Vagina (tissue), 2 donors: ENCODE measurements around the gene SULT2B1. TPM values are rescaled to one million over a fixed set of nuclear protein-coding genes. Genes with fewer than 3 reads are reported as not detected.
A peak's percentile ranks its signal among the peaks of the same experiment; 100 is the strongest.

Experiments
- DNase-seq, 2 donors: peaks; one replicate each; pipeline ENCODE4 v3.0.0-alpha.2; 2017; ENCODE audit errors: extremely low spot score in 2 of 2
- H3K27ac ChIP-seq: fragments of 200-600 bp; sonication (generic); one replicate; pipeline ENCODE4 v1.5.1; 2019
- H3K27me3 ChIP-seq: fragments of 200-600 bp; sonication (generic); one replicate; pipeline ENCODE4 v1.5.1; 2019
- H3K36me3 ChIP-seq, 2 donors: fragments of 200-600 bp; sonication (generic); one replicate each; pipeline ENCODE4 v1.5.1; 2017 to 2019
- H3K4me1 ChIP-seq: fragments of 200-600 bp; sonication (generic); one replicate; pipeline ENCODE4 v1.5.1; 2019
- H3K4me3 ChIP-seq, 2 donors: fragments of 200-600 bp; sonication (generic); 1 replicate in 1 of 2; 2 replicates in 1 of 2; pipeline ENCODE4 v1.5.1; 2016 to 2019
- H3K9me3 ChIP-seq: fragments of 200-600 bp; sonication (generic); one replicate; pipeline ENCODE4 v1.5.1; 2019
- CTCF ChIP-seq, 3 experiments: fragments of 450-650 bp in 2 of 3; fragments of 200-600 bp in 1 of 3; sonication (generic) in 1 of 3; IDR thresholded peaks; one replicate each; pipeline ENCODE4 v1.5.1; 2017 to 2019; ENCODE audit warnings: antibody characterized with exemption in 3 of 3, mild to moderate bottlenecking in 2 of 3, moderate library complexity in 2 of 3
- POLR2A ChIP-seq, 2 donors: fragments of 450-650 bp; IDR thresholded peaks; one replicate each; pipeline ENCODE4 v1.6.1; 2017; ENCODE audit warnings: antibody characterized with exemption in 2 of 2, mild to moderate bottlenecking in 2 of 2, moderate library complexity in 2 of 2
- POLR2AphosphoS5 ChIP-seq, 2 donors: sonication (generic); formaldehyde crosslinking; IDR thresholded peaks; one replicate each; pipeline ENCODE4 v1.9.0; 2017; ENCODE audit warnings: antibody characterized with exemption in 2 of 2, mild to moderate bottlenecking in 2 of 2, low read depth in 1 of 2; ENCODE audit not compliant: insufficient read depth in 1 of 2
- intact Hi-C: fragments of 100-400 bp; cut with DNase I; formaldehyde crosslinking; loops from one replicate; pipeline ENCODE4 v1.15.1; 2023
- total RNA-seq: library from RNA; depleted of rRNA; stranded (reverse); fragments of >200 nt; gene quantifications from one replicate; pipeline ENCODE4 v1.2.3, GENCODE V29; 2016

The SULT2B1 gene
- total RNA-seq, 1 donor from 2014 or later, result 43.0 TPM

- intact Hi-C loops, result loop anchor here (5.0 kb wide), 1 partner anchor 97 kb away; no protein-coding TSS in a partner anchor
- Histone ChIP-seq H3K27me3 (no peaks in the 10 kb centered on the region), H3K4me3 (peak overlapping the region; percentile 34 to 46), H3K36me3 (no peaks in the 10 kb centered on the region), H3K4me1 (peaks cover 24% of the 10 kb centered on the region), H3K9me3 (no peaks in the 10 kb centered on the region), H3K27ac (no peak overlapping the region)
- TF ChIP-seq POLR2A (IDR thresholded peaks at IDR 0.05), result no peak
- peak; percentile 58 to 69 for TF ChIP-seq POLR2AphosphoS5 (IDR thresholded peaks at IDR 0.05; ENCODE audit: insufficient read depth in 1 of 2, low read depth in 1 of 2)
- peak; percentile 60 to 92 (median 81) for TF ChIP-seq CTCF (IDR thresholded peaks at IDR 0.05)
- DNase-seq, result no peak
Observed at GRCh38 chr19:48588670-48589401, 36.9 kb downstream of the SULT2B1 start.

GRCh38 chr19:48591021-48591420, 39.0 kb downstream of the SULT2B1 start:
- Histone ChIP-seq H3K27ac (no peak overlapping the region), H3K36me3 (no peaks in the 10 kb centered on the region), H3K4me3 (no peak overlapping the region), H3K9me3 (no peaks in the 10 kb centered on the region), H3K27me3 (no peaks in the 10 kb centered on the region), H3K4me1 (peaks cover 23% of the 10 kb centered on the region)
- TF ChIP-seq CTCF (IDR thresholded peaks at IDR 0.05) (no peak), POLR2A (IDR thresholded peaks at IDR 0.05) (no peak), POLR2AphosphoS5 (IDR thresholded peaks at IDR 0.05; ENCODE audit: insufficient read depth in 1 of 2, low read depth in 1 of 2) (no peak)
- intact Hi-C loops, result no loop called here
- no peak for DNase-seq

GRCh38 chr19:48595171-48595570, 43.2 kb downstream of the SULT2B1 start:
- Histone ChIP-seq H3K4me3 (no peak overlapping the region), H3K4me1 (no peaks in the 10 kb centered on the region), H3K9me3 (no peaks in the 10 kb centered on the region), H3K27me3 (no peaks in the 10 kb centered on the region), H3K27ac (no peak overlapping the region), H3K36me3 (no peaks in the 10 kb centered on the region)
- no peak for DNase-seq
- TF ChIP-seq POLR2A (IDR thresholded peaks at IDR 0.05), result no peak
- TF ChIP-seq POLR2AphosphoS5 (IDR thresholded peaks at IDR 0.05; ENCODE audit: insufficient read depth in 1 of 2, low read depth in 1 of 2), result no peak
- TF ChIP-seq CTCF (IDR thresholded peaks at IDR 0.05), result no peak
- intact Hi-C loops, result no loop called here

GRCh38 chr19:48595833-48596232, 43.9 kb downstream of the SULT2B1 start:
- DNase-seq, result no peak
- Histone ChIP-seq H3K27me3 (no peaks in the 10 kb centered on the region), H3K4me3 (no peak overlapping the region), H3K27ac (no peak overlapping the region), H3K36me3 (no peaks in the 10 kb centered on the region), H3K9me3 (no peaks in the 10 kb centered on the region), H3K4me1 (no peaks in the 10 kb centered on the region)
- intact Hi-C loops, result no loop called here
- TF ChIP-seq POLR2AphosphoS5 (IDR thresholded peaks at IDR 0.05; ENCODE audit: insufficient read depth in 1 of 2, low read depth in 1 of 2) (no peak), POLR2A (IDR thresholded peaks at IDR 0.05) (no peak)

- Histone ChIP-seq H3K27ac (no peak overlapping the region), H3K4me3 (no peak overlapping the region), H3K4me1 (no peaks in the 10 kb centered on the region), H3K27me3 (no peaks in the 10 kb centered on the region), H3K36me3 (no peaks in the 10 kb centered on the region), H3K9me3 (no peaks in the 10 kb centered on the region)
- TF ChIP-seq CTCF (IDR thresholded peaks at IDR 0.05) (no peak), POLR2AphosphoS5 (IDR thresholded peaks at IDR 0.05; ENCODE audit: insufficient read depth in 1 of 2, low read depth in 1 of 2) (no peak), POLR2A (IDR thresholded peaks at IDR 0.05) (no peak)
- intact Hi-C loops, result no loop called here
- DNase-seq, result no peak
Observed at GRCh38 chr19:48596237-48596636, 44.3 kb downstream of the SULT2B1 start.
